Breast epithelium (tissue), 4 donors: Measurements from ENCODE around the gene SNAP25. TPM values are rescaled to one million over a fixed set of nuclear protein-coding genes. Genes with fewer than 3 reads are reported as not detected.

Experiments
- DNase-seq, 2 donors: peaks; one replicate each; pipeline ENCODE4 v3.0.0-alpha.2; 2019; ENCODE audit warnings: low spot score in 2 of 2
- H3K27ac ChIP-seq, 2 donors: fragments of 200-600 bp; sonication (generic) in 1 of 2; one replicate each; pipeline ENCODE4 v1.5.1; 2016 to 2019; ENCODE audit warnings: mild to moderate bottlenecking in 1 of 2
- H3K27me3 ChIP-seq, 2 donors: fragments of 200-600 bp; sonication (generic) in 1 of 2; one replicate each; pipeline versions ENCODE4 v1.5.1 to v1.6.0; 2017 to 2019; ENCODE audit warnings: control low read depth in 1 of 2, mild to moderate bottlenecking in 1 of 2
- H3K36me3 ChIP-seq: fragments of 200-600 bp; one replicate; pipeline ENCODE4 v1.5.1; 2019
- H3K4me1 ChIP-seq, 2 donors: fragments of 200-600 bp; sonication (generic); one replicate each; pipeline ENCODE4 v1.5.1; 2016 to 2019; ENCODE audit warnings: control low read depth in 1 of 2
- H3K4me3 ChIP-seq, 3 donors: fragments of 200-600 bp; sonication (generic); 1 replicate in 2 of 3; 2 replicates in 1 of 3; pipeline ENCODE4 v1.5.1; 2016 to 2019; ENCODE audit warnings: mild to moderate bottlenecking in 3 of 3, moderate library complexity in 2 of 3
- H3K9me3 ChIP-seq, 2 donors: fragments of 200-600 bp; sonication (generic) in 1 of 2; one replicate each; pipeline ENCODE4 v1.5.1; 2016 to 2019; ENCODE audit warnings: control low read depth in 1 of 2
- CTCF ChIP-seq, 3 donors: fragments of 450-650 bp; IDR thresholded peaks; one replicate each; pipeline ENCODE4 v1.5.1; 2016 to 2017; ENCODE audit warnings: antibody characterized with exemption in 3 of 3, mild to moderate bottlenecking in 3 of 3, moderate library complexity in 3 of 3
- POLR2A ChIP-seq: fragments of 450-650 bp; IDR thresholded peaks from one replicate; pipeline ENCODE4 v1.6.1; 2016; ENCODE audit warnings: antibody characterized with exemption, mild to moderate bottlenecking, moderate library complexity
- POLR2AphosphoS5 ChIP-seq, 3 donors: sonication (generic); formaldehyde crosslinking; IDR thresholded peaks; one replicate each; pipeline ENCODE4 v1.6.1; 2017; ENCODE audit warnings: antibody characterized with exemption in 3 of 3
- intact Hi-C: fragments of 100-400 bp; cut with DNase I; formaldehyde crosslinking; loops from one replicate; pipeline ENCODE4 v1.15.1; 2023; ENCODE audit warnings: low total_unique reads
- total RNA-seq, 3 donors: library from RNA; depleted of rRNA; stranded (reverse); fragments of >200 nt; gene quantifications; one replicate each; pipeline ENCODE4 v1.1.0, GENCODE V29; 2016

Gene SNAP25
- total RNA-seq, 3 donors from 2014 or later, result 0.32 to 1.6 (median 1.6) TPM

GRCh38 chr20:10349118-10349517, 130.5 kb downstream of the SNAP25 start:
- intact Hi-C loops, result no loop called here
- no peaks in the 10 kb centered on the region for H3K9me3 ChIP-seq
- H3K27ac ChIP-seq, result no peak overlapping the region
- no peaks in the 10 kb centered on the region for H3K4me1 ChIP-seq
- TF ChIP-seq POLR2A (no peak), POLR2AphosphoS5 (IDR thresholded peaks at IDR 0.05) (no peak), CTCF (IDR thresholded peaks at IDR 0.05) (no peak)
- H3K27me3 ChIP-seq, result no peaks in the 10 kb centered on the region
- H3K4me3 ChIP-seq, result no peak overlapping the region
- no peaks in the 10 kb centered on the region for H3K36me3 ChIP-seq
- no peak for DNase-seq

- H3K27me3 ChIP-seq, result no peaks in the 10 kb centered on the region
- DNase-seq, result no peak
- TF ChIP-seq CTCF (IDR thresholded peaks at IDR 0.05) (no peak), POLR2A (no peak), POLR2AphosphoS5 (IDR thresholded peaks at IDR 0.05) (no peak)
- no peaks in the 10 kb centered on the region for H3K36me3 ChIP-seq
- H3K4me3 ChIP-seq, result no peak overlapping the region
- no peaks in the 10 kb centered on the region for H3K4me1 ChIP-seq
- intact Hi-C loops, result no loop called here
- no peaks in the 10 kb centered on the region for H3K9me3 ChIP-seq
- peak overlapping the region in 1 of 2 donors; percentile 10 for H3K27ac ChIP-seq
Observed at GRCh38 chr20:10350188-10350842, 131.7 kb downstream of the SNAP25 start.

GRCh38 chr20:10352934-10353824, 134.5 kb downstream of the SNAP25 start:
- TF ChIP-seq POLR2AphosphoS5 (IDR thresholded peaks at IDR 0.05) (no peak), POLR2A (no peak), CTCF (IDR thresholded peaks at IDR 0.05) (no peak)
- intact Hi-C loops, result no loop called here
- DNase-seq, result no peak
- H3K4me3 ChIP-seq, result no peak overlapping the region
- no peaks in the 10 kb centered on the region for H3K36me3 ChIP-seq
- no peaks in the 10 kb centered on the region for H3K27me3 ChIP-seq
- H3K9me3 ChIP-seq, result no peaks in the 10 kb centered on the region
- H3K4me1 ChIP-seq, result no peaks in the 10 kb centered on the region
- peak overlapping the region in 1 of 2 donors; percentile 22 for H3K27ac ChIP-seq

GRCh38 chr20:10356628-10357027, 138.0 kb downstream of the SNAP25 start:
- Histone ChIP-seq H3K36me3 (no peaks in the 10 kb centered on the region), H3K27ac (no peak overlapping the region), H3K27me3 (no peaks in the 10 kb centered on the region), H3K4me3 (no peak overlapping the region), H3K9me3 (no peaks in the 10 kb centered on the region), H3K4me1 (no peaks in the 10 kb centered on the region)
- TF ChIP-seq POLR2A, result no peak
- no peak for TF ChIP-seq CTCF (IDR thresholded peaks at IDR 0.05)
- TF ChIP-seq POLR2AphosphoS5 (IDR thresholded peaks at IDR 0.05), result no peak
- intact Hi-C loops, result no loop called here
- no peak for DNase-seq

Other genes starting within 250 kb of the SNAP25 start
- 10 to 100 TPM in 1 of 3 donors, 1 to 10 TPM in 2; 3.6 to 13.1 (median 7.3) TPM for gene ANKEF1, start 183.8 kb upstream of the SNAP25 start, total RNA-seq
- 10 to 100 TPM; 12.8 to 14.9 (median 14.7) TPM for gene MKKS, start 215.4 kb downstream of the SNAP25 start, total RNA-seq
- gene SLX4IP, start 216.5 kb downstream of the SNAP25 start, total RNA-seq, result 1 to 10 TPM; 4.2 to 6.9 (median 5.9) TPM